Parathyroid adenoma (tissue), 2 donors: ENCODE results near the gene TXNL4B.

ENCODE experiments used
- H2AFZ ChIP-seq: fragments of 300-600 bp; sonication (generic); one replicate; pipeline ENCODE4 v1.7.0; 2017; ENCODE audit warnings: antibody characterized with exemption, mild to moderate bottlenecking
- H3K27ac ChIP-seq: fragments of 300-600 bp; sonication (generic); one replicate; pipeline ENCODE4 v1.7.0; 2017
- H3K27me3 ChIP-seq: fragments of 300-600 bp; sonication (generic); one replicate; pipeline ENCODE4 v1.7.0; 2017; ENCODE audit warnings: low read length; ENCODE audit not compliant: control insufficient read depth, insufficient read depth
- H3K36me3 ChIP-seq: fragments of 300-600 bp; sonication (generic); one replicate; pipeline ENCODE4 v1.7.0; 2017; ENCODE audit warnings: low read length; ENCODE audit not compliant: control insufficient read depth, insufficient read depth
- H3K4me1 ChIP-seq: fragments of 300-600 bp; sonication (generic); one replicate; pipeline ENCODE4 v1.7.0; 2017; ENCODE audit warnings: control low read depth
- H3K4me2 ChIP-seq: fragments of 300-600 bp; sonication (generic); one replicate; pipeline ENCODE4 v1.7.0; 2017; ENCODE audit warnings: low read length
- H3K4me3 ChIP-seq: fragments of 300-600 bp; sonication (generic); one replicate; pipeline ENCODE4 v1.7.0; 2017; ENCODE audit warnings: low read depth, low read length
- H3K79me2 ChIP-seq: fragments of 300-600 bp; sonication (generic); one replicate; pipeline ENCODE4 v1.7.0; 2017; ENCODE audit warnings: control low read depth
- H3K9ac ChIP-seq: fragments of 300-600 bp; sonication (generic); one replicate; pipeline ENCODE4 v1.7.0; 2017; ENCODE audit warnings: mild to moderate bottlenecking
- H3K9me3 ChIP-seq: fragments of 300-600 bp; sonication (generic); one replicate; pipeline ENCODE4 v1.7.0; 2017; ENCODE audit warnings: low read length; ENCODE audit not compliant: control insufficient read depth
- TF ChIP-seq, protein P1 (sequence below): fragments of 300-600 bp; sonication (generic); IDR thresholded peaks from one replicate; pipeline ENCODE4 v1.7.0; 2017; ENCODE audit warnings: antibody characterized with exemption, mild to moderate bottlenecking
- donor health status: primary hyperparathyroidism.

Gene TXNL4B

DNA sequence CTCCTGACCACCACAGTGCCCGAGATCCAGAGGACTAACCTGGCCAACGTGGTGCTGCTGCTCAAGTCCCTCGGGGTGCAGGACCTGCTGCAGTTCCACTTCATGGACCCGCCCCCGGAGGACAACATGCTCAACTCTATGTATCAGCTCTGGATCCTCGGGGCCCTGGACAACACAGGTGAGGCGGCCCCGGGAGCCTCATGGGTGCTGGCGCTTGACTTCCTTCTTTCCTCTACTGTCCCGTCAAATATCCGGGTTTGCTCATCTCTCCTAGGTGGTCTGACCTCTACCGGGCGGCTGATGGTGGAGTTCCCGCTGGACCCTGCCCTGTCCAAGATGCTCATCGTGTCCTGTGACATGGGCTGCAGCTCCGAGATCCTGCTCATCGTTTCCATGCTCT lies 14.0 kb upstream of the TXNL4B start:
- TF ChIP-seq, protein P1, sequence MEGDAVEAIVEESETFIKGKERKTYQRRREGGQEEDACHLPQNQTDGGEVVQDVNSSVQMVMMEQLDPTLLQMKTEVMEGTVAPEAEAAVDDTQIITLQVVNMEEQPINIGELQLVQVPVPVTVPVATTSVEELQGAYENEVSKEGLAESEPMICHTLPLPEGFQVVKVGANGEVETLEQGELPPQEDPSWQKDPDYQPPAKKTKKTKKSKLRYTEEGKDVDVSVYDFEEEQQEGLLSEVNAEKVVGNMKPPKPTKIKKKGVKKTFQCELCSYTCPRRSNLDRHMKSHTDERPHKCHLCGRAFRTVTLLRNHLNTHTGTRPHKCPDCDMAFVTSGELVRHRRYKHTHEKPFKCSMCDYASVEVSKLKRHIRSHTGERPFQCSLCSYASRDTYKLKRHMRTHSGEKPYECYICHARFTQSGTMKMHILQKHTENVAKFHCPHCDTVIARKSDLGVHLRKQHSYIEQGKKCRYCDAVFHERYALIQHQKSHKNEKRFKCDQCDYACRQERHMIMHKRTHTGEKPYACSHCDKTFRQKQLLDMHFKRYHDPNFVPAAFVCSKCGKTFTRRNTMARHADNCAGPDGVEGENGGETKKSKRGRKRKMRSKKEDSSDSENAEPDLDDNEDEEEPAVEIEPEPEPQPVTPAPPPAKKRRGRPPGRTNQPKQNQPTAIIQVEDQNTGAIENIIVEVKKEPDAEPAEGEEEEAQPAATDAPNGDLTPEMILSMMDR: no peak
- no peaks in the 10 kb centered on the region for H3K27me3 ChIP-seq
- no peak overlapping the region for H3K9ac ChIP-seq
- H3K9me3 ChIP-seq: no peaks in the 10 kb centered on the region
- no peak overlapping the region for H3K4me3 ChIP-seq
- no peaks in the 10 kb centered on the region for H3K79me2 ChIP-seq
- H2AFZ ChIP-seq: no peak overlapping the region
- no peaks in the 10 kb centered on the region for H3K36me3 ChIP-seq
- H3K4me1 ChIP-seq: no peaks in the 10 kb centered on the region
- H3K27ac ChIP-seq: no peak overlapping the region
- no peak overlapping the region for H3K4me2 ChIP-seq

DNA sequence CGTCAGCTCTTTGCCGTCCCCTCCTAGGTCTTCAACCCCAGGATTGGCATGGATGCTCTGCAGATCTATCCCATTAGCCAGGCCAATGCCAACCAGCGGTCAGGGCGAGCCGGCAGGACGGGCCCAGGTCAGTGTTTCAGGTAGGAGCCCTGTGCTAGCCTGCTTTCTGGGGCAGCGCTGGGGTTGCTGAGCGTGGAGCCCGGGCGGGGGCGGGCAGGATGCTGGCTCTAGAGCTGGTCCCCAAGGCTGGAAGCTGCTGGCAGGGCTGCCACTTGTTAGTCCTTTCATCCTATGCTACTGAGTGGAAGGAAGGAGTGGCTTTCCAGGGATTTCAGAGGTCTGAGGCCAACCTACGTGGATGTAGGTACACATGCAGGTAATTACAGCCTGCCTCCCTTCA lies 12.6 kb upstream of the TXNL4B start:
- H3K4me2 ChIP-seq: no peak overlapping the region
- no peak overlapping the region for H2AFZ ChIP-seq
- no peaks in the 10 kb centered on the region for H3K27me3 ChIP-seq
- H3K9me3 ChIP-seq: no peaks in the 10 kb centered on the region
- no peak overlapping the region for H3K9ac ChIP-seq
- no peaks in the 10 kb centered on the region for H3K79me2 ChIP-seq
- H3K36me3 ChIP-seq: no peaks in the 10 kb centered on the region
- TF ChIP-seq, protein P1: no peak
- H3K4me1 ChIP-seq: no peaks in the 10 kb centered on the region
- H3K27ac ChIP-seq: no peak overlapping the region
- no peak overlapping the region for H3K4me3 ChIP-seq

DNA sequence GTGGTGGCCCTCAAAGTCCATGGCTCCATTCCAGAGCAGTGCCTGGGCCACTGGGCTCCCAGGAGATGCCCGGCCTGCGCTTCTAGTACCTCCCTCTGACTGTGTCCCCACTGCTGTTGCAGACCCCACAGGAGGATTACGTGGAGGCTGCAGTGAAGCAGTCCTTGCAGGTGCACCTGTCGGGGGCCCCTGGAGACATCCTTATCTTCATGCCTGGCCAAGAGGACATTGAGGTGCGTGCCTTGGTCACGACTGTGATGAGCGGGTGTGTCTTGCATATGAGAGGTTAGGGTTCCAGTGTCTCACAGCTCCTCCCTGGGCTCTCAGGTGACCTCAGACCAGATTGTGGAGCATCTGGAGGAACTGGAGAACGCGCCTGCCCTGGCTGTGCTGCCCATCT lies 11.5 kb upstream of the TXNL4B start:
- H3K79me2 ChIP-seq: peaks cover under 1% of the 10 kb centered on the region
- no peaks in the 10 kb centered on the region for H3K36me3 ChIP-seq
- no peak overlapping the region for H3K27ac ChIP-seq
- H3K4me1 ChIP-seq: no peaks in the 10 kb centered on the region
- no peak overlapping the region for H3K9ac ChIP-seq
- H2AFZ ChIP-seq: no peak overlapping the region
- no peak overlapping the region for H3K4me2 ChIP-seq
- TF ChIP-seq, protein P1: no peak
- H3K4me3 ChIP-seq: no peak overlapping the region
- no peaks in the 10 kb centered on the region for H3K9me3 ChIP-seq
- H3K27me3 ChIP-seq: no peaks in the 10 kb centered on the region

DNA sequence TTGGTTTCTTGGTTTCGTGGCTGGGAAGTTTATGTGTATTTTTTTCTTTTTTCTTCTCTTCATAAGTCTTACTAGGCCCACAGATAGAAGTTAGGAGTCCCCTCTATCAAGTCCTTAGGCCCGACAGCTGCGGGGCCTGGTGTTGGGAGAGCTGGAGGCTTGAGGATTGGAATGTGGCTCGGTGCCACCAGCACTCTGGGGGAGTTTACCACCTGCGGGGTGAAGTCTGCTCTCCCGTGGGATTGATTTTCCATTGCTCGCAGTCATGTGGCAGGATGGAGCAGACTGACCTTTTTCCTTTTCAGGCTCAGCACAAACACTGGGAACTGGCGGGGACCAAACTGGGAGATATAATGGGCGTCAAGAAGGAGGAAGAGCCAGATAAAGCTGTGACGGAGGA lies 7.8 kb upstream of the TXNL4B start:
- no peaks in the 10 kb centered on the region for H3K9me3 ChIP-seq
- peaks cover 2% of the 10 kb centered on the region for H3K79me2 ChIP-seq
- no peaks in the 10 kb centered on the region for H3K4me1 ChIP-seq
- no peak overlapping the region for H2AFZ ChIP-seq
- H3K9ac ChIP-seq: no peak overlapping the region
- H3K27ac ChIP-seq: no peak overlapping the region
- no peaks in the 10 kb centered on the region for H3K36me3 ChIP-seq
- H3K27me3 ChIP-seq: no peaks in the 10 kb centered on the region
- TF ChIP-seq, protein P1: no peak
- no peak overlapping the region for H3K4me3 ChIP-seq
- no peak overlapping the region for H3K4me2 ChIP-seq

DNA sequence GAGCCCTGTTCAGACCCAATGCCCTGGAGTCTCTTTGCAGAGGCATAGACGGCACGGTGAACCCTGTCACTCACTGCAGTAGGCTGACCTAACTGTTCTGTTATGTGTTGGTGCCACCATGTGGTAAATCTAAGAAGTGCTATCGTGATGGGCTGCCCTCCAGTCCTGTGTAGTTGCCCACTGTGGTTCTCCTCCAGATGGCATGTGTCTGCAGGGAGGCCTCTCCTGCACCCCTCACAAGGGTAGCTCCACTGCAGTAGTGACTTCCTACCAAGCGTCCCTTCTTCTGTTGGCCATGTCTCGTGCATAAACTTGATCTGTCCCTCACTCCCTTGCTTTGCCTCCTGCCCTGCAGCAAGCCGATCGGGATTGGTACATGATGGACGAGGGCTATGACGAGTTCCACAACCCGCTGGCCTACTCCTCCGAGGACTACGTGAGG lies 6.0 kb upstream of the TXNL4B start:
- Histone ChIP-seq H3K36me3 (no peaks in the 10 kb centered on the region), H3K4me2 (no peak overlapping the region), H3K79me2 (peaks cover 11% of the 10 kb centered on the region), H3K27ac (no peak overlapping the region), H2AFZ (no peak overlapping the region), H3K9me3 (no peaks in the 10 kb centered on the region), H3K4me1 (no peaks in the 10 kb centered on the region), H3K4me3 (no peak overlapping the region), H3K9ac (no peak overlapping the region), H3K27me3 (no peaks in the 10 kb centered on the region)
- TF ChIP-seq, protein P1: no peak
